Osteocyte (in vitro differentiated cells): ENCODE measurements around the gene NCOR1. TPM values are rescaled to one million over a fixed set of nuclear protein-coding genes. Genes with fewer than 3 reads are reported as not detected.
"Not testable (repeated sequence)": the region's sequence is repeated elsewhere in the genome, so short reads cannot be mapped to it uniquely, and the experiment has no call there.

Experiments
- DNase-seq: peaks from one replicate; pipeline ENCODE4 v3.0.0; 2021; ENCODE audit warnings: mixed read lengths; ENCODE audit not compliant: unreplicated experiment; ENCODE audit errors: extremely low spot score
- H3K27ac Mint-ChIP-seq: one replicate; pipeline ENCODE4 v1.8.0; 2021; ENCODE audit warnings: mild to moderate bottlenecking, mixed read lengths; ENCODE audit not compliant: unreplicated experiment
- H3K27me3 Mint-ChIP-seq: one replicate; pipeline ENCODE4 v1.8.0; 2021; ENCODE audit warnings: mixed read lengths; ENCODE audit not compliant: unreplicated experiment
- H3K36me3 Mint-ChIP-seq: one replicate; pipeline ENCODE4 v1.8.0; 2021; ENCODE audit warnings: mixed read lengths; ENCODE audit not compliant: unreplicated experiment
- H3K4me1 Mint-ChIP-seq: one replicate; pipeline ENCODE4 v1.8.0; 2021; ENCODE audit warnings: mixed read lengths; ENCODE audit not compliant: unreplicated experiment
- H3K4me3 Mint-ChIP-seq: one replicate; pipeline ENCODE4 v1.8.0; 2021; ENCODE audit warnings: mild to moderate bottlenecking, moderate library complexity, mixed read lengths; ENCODE audit not compliant: unreplicated experiment
- H3K9me3 Mint-ChIP-seq: one replicate; pipeline ENCODE4 v1.8.0; 2021; ENCODE audit warnings: mixed read lengths; ENCODE audit not compliant: unreplicated experiment
- CTCF ChIP-seq: fragments of 200-600 bp; sonication (generic); IDR thresholded peaks from 2 replicates; pipeline ENCODE4 v1.5.0; 2021; ENCODE audit warnings: antibody characterized with exemption, mild to moderate bottlenecking, moderate library complexity
- total RNA-seq: library from RNA; stranded (reverse); gene quantifications from 2 replicates; pipeline ENCODE4 v1.2.1, GENCODE V29; 2021

The NCOR1 gene
- total RNA-seq, 1 donor from 2014 or later = 132 TPM

- no peaks in the 10 kb centered on the region for H3K27me3 Mint-ChIP-seq
- peaks cover 53% of the 10 kb centered on the region for H3K36me3 Mint-ChIP-seq
- no peaks in the 10 kb centered on the region for H3K9me3 Mint-ChIP-seq
- peaks cover 12% of the 10 kb centered on the region for H3K4me1 Mint-ChIP-seq
- no peak overlapping the region for H3K27ac Mint-ChIP-seq
- H3K4me3 Mint-ChIP-seq = no peak overlapping the region
- no peak for DNase-seq
- TF ChIP-seq CTCF = no peak
Observed at GRCh38 chr17:16123531-16123930, 91.8 kb downstream of the NCOR1 start.

- H3K4me1 Mint-ChIP-seq = peaks cover 12% of the 10 kb centered on the region
- DNase-seq = no peak
- no peaks in the 10 kb centered on the region for H3K27me3 Mint-ChIP-seq
- H3K9me3 Mint-ChIP-seq = no peaks in the 10 kb centered on the region
- peaks cover 49% of the 10 kb centered on the region for H3K36me3 Mint-ChIP-seq
- no peak overlapping the region for H3K4me3 Mint-ChIP-seq
- TF ChIP-seq CTCF = no peak
- H3K27ac Mint-ChIP-seq = no peak overlapping the region
Observed at GRCh38 chr17:16122697-16123434, 92.5 kb downstream of the NCOR1 start.

DNA sequence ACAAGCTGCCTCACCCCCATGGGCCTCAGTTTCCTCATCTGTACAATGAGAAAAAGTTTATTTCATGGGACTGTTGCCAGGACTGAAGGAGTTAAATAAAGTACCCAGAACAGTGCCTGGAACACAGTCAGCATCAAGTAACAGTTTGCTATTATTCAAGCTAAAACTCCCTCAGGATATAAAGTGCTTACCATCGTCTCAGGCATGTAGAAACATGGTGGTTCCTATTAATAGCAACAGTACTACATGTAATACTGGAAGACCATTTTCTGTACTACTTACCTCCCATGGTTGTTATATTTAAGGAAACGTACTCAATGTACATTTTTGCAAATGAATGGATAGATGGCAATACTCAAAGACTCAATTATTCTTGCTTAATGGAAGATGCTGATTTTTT, 93.4 kb downstream of the NCOR1 start:
- H3K4me3 Mint-ChIP-seq = no peak overlapping the region
- no peak for TF ChIP-seq CTCF
- no peak for DNase-seq
- H3K36me3 Mint-ChIP-seq = peaks cover 56% of the 10 kb centered on the region
- H3K4me1 Mint-ChIP-seq = peaks cover 12% of the 10 kb centered on the region
- H3K27me3 Mint-ChIP-seq = no peaks in the 10 kb centered on the region
- no peaks in the 10 kb centered on the region for H3K9me3 Mint-ChIP-seq
- peak overlapping the region; percentile 3 for H3K27ac Mint-ChIP-seq

DNA sequence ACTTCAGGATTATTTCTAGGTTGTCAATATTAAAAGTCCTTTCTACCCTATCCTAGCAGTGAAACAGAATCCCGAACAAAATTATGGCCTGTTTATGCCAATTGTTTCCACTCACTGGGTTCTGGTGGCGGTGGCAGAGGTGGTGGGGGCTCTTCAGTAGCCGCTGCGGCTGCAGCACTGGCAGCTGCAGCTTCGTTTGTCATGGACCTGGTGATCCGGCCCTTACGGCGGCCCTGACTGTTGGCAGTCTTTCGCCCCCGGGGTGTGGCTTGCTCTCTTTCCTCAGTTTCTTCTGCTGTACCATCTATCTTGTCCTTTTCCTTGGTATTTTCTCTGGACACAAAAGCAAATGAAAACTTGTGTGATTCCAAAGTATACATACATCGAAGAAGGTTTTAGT, 94.4 kb downstream of the NCOR1 start:
- DNase-seq = no peak
- Mint-ChIP-seq H3K4me3 (no peak overlapping the region), H3K27ac (no peak overlapping the region), H3K27me3 (no peaks in the 10 kb centered on the region), H3K4me1 (peaks cover 12% of the 10 kb centered on the region), H3K36me3 (peaks cover 62% of the 10 kb centered on the region), H3K9me3 (no peaks in the 10 kb centered on the region)
- no peak for TF ChIP-seq CTCF

- Mint-ChIP-seq H3K4me3 (no peak overlapping the region), H3K4me1 (peaks cover 3% of the 10 kb centered on the region), H3K36me3 (peaks cover 71% of the 10 kb centered on the region), H3K27ac (no peak overlapping the region), H3K27me3 (no peaks in the 10 kb centered on the region), H3K9me3 (peaks cover 9% of the 10 kb centered on the region)
- no peak for TF ChIP-seq CTCF
- DNase-seq = no peak
Observed at GRCh38 chr17:16117149-16117548, 98.2 kb downstream of the NCOR1 start.

GRCh38 chr17:16115077-16115698, 100.1 kb downstream of the NCOR1 start:
- H3K4me1 Mint-ChIP-seq, H3K9me3 Mint-ChIP-seq, H3K4me3 Mint-ChIP-seq, DNase-seq, H3K27me3 Mint-ChIP-seq, H3K27ac Mint-ChIP-seq: not testable (repeated sequence)
- H3K36me3 Mint-ChIP-seq = peaks cover 61% of the 10 kb centered on the region
